Measurements from ENCODE around the gene DDR1.
"Not testable (repeated sequence)": the region's sequence is repeated elsewhere in the genome, so short reads cannot be mapped to it uniquely, and the experiment has no call there.

The DDR1 gene

GRCh38 chr6:30842754-30843610, 41.3 kb upstream of the DDR1 start:
- H3K4me1 ChIP-seq (ENCODE audit: control insufficient read depth, insufficient read depth, low read length), result peaks cover 41% of the 10 kb centered on the region

GRCh38 chr6:30843611-30843998, 40.7 kb upstream of the DDR1 start:
- no peaks in the 10 kb centered on the region for H3K9me3 ChIP-seq (ENCODE audit: control insufficient read depth, low read length)
- H3K27me3 ChIP-seq (ENCODE audit: control insufficient read depth, insufficient read depth, low read length), result no peaks in the 10 kb centered on the region
- no peaks in the 10 kb centered on the region for H3K36me3 ChIP-seq (ENCODE audit: control insufficient read depth, insufficient read depth, low read length)
- peaks cover 41% of the 10 kb centered on the region for H3K4me1 ChIP-seq (ENCODE audit: control insufficient read depth, insufficient read depth, low read length)
- no peak overlapping the region for H3K9ac ChIP-seq (ENCODE audit: low read length)
- H3K4me3 ChIP-seq (ENCODE audit: low read length), result no peak overlapping the region

More at GRCh38 chr6:30842754-30843610, 41.3 kb upstream of the DDR1 start:
- no peak overlapping the region for H3K9ac ChIP-seq (ENCODE audit: low read length)
- H3K27me3 ChIP-seq (ENCODE audit: control insufficient read depth, insufficient read depth, low read length), result no peaks in the 10 kb centered on the region
- no peaks in the 10 kb centered on the region for H3K9me3 ChIP-seq (ENCODE audit: control insufficient read depth, low read length)
- H3K36me3 ChIP-seq (ENCODE audit: control insufficient read depth, insufficient read depth, low read length), result no peaks in the 10 kb centered on the region
- H3K4me3 ChIP-seq (ENCODE audit: low read length), result no peak overlapping the region

GRCh38 chr6:30844118-30844535, 40.2 kb upstream of the DDR1 start:
- peaks cover 41% of the 10 kb centered on the region for H3K4me1 ChIP-seq (ENCODE audit: control insufficient read depth, insufficient read depth, low read length)
- no peaks in the 10 kb centered on the region for H3K36me3 ChIP-seq (ENCODE audit: control insufficient read depth, insufficient read depth, low read length)
- no peak overlapping the region for H3K4me3 ChIP-seq (ENCODE audit: low read length)
- H3K9ac ChIP-seq (ENCODE audit: low read length), result no peak overlapping the region
- H3K9me3 ChIP-seq (ENCODE audit: control insufficient read depth, low read length), result no peaks in the 10 kb centered on the region
- H3K27me3 ChIP-seq (ENCODE audit: control insufficient read depth, insufficient read depth, low read length), result no peaks in the 10 kb centered on the region

- Histone ChIP-seq H3K9me3 (ENCODE audit: control insufficient read depth, low read length) (no peaks in the 10 kb centered on the region), H3K4me1 (ENCODE audit: control insufficient read depth, insufficient read depth, low read length) (peaks cover 31% of the 10 kb centered on the region), H3K4me3 (ENCODE audit: low read length) (no peak overlapping the region), H3K9ac (ENCODE audit: low read length) (no peak overlapping the region), H3K36me3 (ENCODE audit: control insufficient read depth, insufficient read depth, low read length) (no peaks in the 10 kb centered on the region), H3K27me3 (ENCODE audit: control insufficient read depth, insufficient read depth, low read length) (no peaks in the 10 kb centered on the region)
These were observed 39.1 kb upstream of the DDR1 start for GRCh38 chr6:30845183-30845582.

DNA sequence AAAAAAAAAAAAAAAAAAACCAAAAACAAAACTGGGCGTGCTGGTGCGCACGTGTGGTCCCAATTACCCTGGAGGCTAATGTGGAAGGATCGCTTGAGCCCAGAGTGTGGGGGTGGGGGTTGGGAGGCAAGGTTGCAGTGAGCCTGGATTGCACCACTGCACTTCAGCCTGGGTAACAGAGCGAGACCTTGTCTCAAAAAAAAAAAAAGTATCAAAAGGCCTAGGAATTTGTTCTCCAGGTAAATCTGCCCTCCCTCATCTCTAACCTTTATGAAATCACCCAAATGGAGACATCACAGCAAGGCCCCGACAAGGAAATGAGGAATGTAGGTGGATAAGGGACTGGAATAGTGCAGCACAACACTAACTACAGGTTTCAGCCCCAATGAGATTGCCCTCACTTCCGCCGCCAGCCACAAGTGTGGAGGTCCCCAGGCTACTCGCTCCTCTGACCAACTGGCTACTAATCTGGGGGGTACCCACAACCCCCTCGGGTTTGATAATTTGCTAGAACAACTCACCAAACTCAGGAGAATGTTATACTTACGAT, 36.8 kb upstream of the DDR1 start:
- Histone ChIP-seq H3K9me3 (ENCODE audit: control insufficient read depth, low read length) (no peaks in the 10 kb centered on the region), H3K4me1 (ENCODE audit: control insufficient read depth, insufficient read depth, low read length) (peaks cover 11% of the 10 kb centered on the region), H3K9ac (ENCODE audit: low read length) (no peak overlapping the region), H3K4me3 (ENCODE audit: low read length) (no peak overlapping the region), H3K27me3 (ENCODE audit: control insufficient read depth, insufficient read depth, low read length) (no peaks in the 10 kb centered on the region), H3K36me3 (ENCODE audit: control insufficient read depth, insufficient read depth, low read length) (no peaks in the 10 kb centered on the region)

DNA sequence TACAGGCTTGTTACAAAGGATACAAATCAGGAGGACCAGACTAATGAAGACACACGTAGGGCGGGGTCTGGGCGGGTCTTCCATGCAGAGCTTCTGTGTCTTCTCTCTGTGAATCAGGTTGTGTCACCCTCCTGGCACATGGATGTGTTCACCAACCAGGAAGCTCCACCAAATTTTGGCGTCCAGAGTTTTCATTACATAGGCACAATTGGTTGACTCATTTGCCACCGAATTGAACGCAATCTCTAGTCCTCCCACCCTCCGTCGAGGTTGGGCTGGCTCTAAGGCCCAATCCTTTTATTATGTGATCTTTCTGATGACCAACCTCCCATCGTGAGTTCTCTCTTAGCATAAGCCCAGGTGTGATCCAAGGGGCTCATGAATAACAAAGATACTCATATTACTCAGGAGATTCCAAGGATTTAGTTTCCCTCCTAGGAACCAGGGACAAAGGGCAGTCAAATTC, 36.3 kb upstream of the DDR1 start:
- Histone ChIP-seq H3K4me1 (ENCODE audit: control insufficient read depth, insufficient read depth, low read length) (peaks cover 11% of the 10 kb centered on the region), H3K9me3 (ENCODE audit: control insufficient read depth, low read length) (no peaks in the 10 kb centered on the region), H3K36me3 (ENCODE audit: control insufficient read depth, insufficient read depth, low read length) (no peaks in the 10 kb centered on the region), H3K27me3 (ENCODE audit: control insufficient read depth, insufficient read depth, low read length) (no peaks in the 10 kb centered on the region), H3K4me3 (ENCODE audit: low read length) (no peak overlapping the region), H3K9ac (ENCODE audit: low read length) (no peak overlapping the region)

GRCh38 chr6:30849903-30850651, 34.2 kb upstream of the DDR1 start:
- Histone ChIP-seq H3K9me3 (ENCODE audit: control insufficient read depth, low read length) (no peaks in the 10 kb centered on the region), H3K4me1 (ENCODE audit: control insufficient read depth, insufficient read depth, low read length) (no peaks in the 10 kb centered on the region), H3K36me3 (ENCODE audit: control insufficient read depth, insufficient read depth, low read length) (no peaks in the 10 kb centered on the region), H3K9ac (ENCODE audit: low read length) (no peak overlapping the region), H3K4me3 (ENCODE audit: low read length) (no peak overlapping the region), H3K27me3 (ENCODE audit: control insufficient read depth, insufficient read depth, low read length) (no peaks in the 10 kb centered on the region)

- H3K9me3 ChIP-seq (ENCODE audit: control insufficient read depth, low read length); H3K4me3 ChIP-seq (ENCODE audit: low read length); H3K27me3 ChIP-seq (ENCODE audit: control insufficient read depth, insufficient read depth, low read length); H3K9ac ChIP-seq (ENCODE audit: low read length); H3K36me3 ChIP-seq (ENCODE audit: control insufficient read depth, insufficient read depth, low read length); H3K4me1 ChIP-seq (ENCODE audit: control insufficient read depth, insufficient read depth, low read length): not testable (repeated sequence)
These were observed 31.9 kb upstream of the DDR1 start for GRCh38 chr6:30852459-30852858.

GRCh38 chr6:30854285-30855040, 29.9 kb upstream of the DDR1 start:
- Histone ChIP-seq H3K9ac (ENCODE audit: low read length) (no peak overlapping the region), H3K9me3 (ENCODE audit: control insufficient read depth, low read length) (no peaks in the 10 kb centered on the region), H3K4me1 (ENCODE audit: control insufficient read depth, insufficient read depth, low read length) (no peaks in the 10 kb centered on the region), H3K27me3 (ENCODE audit: control insufficient read depth, insufficient read depth, low read length) (no peaks in the 10 kb centered on the region), H3K36me3 (ENCODE audit: control insufficient read depth, insufficient read depth, low read length) (no peaks in the 10 kb centered on the region), H3K4me3 (ENCODE audit: low read length) (no peak overlapping the region)

GRCh38 chr6:30855429-30856075, 28.8 kb upstream of the DDR1 start:
- Histone ChIP-seq H3K9me3 (ENCODE audit: control insufficient read depth, low read length) (no peaks in the 10 kb centered on the region), H3K9ac (ENCODE audit: low read length) (no peak overlapping the region), H3K36me3 (ENCODE audit: control insufficient read depth, insufficient read depth, low read length) (no peaks in the 10 kb centered on the region), H3K27me3 (ENCODE audit: control insufficient read depth, insufficient read depth, low read length) (no peaks in the 10 kb centered on the region), H3K4me1 (ENCODE audit: control insufficient read depth, insufficient read depth, low read length) (no peaks in the 10 kb centered on the region), H3K4me3 (ENCODE audit: low read length) (no peak overlapping the region)

DNA sequence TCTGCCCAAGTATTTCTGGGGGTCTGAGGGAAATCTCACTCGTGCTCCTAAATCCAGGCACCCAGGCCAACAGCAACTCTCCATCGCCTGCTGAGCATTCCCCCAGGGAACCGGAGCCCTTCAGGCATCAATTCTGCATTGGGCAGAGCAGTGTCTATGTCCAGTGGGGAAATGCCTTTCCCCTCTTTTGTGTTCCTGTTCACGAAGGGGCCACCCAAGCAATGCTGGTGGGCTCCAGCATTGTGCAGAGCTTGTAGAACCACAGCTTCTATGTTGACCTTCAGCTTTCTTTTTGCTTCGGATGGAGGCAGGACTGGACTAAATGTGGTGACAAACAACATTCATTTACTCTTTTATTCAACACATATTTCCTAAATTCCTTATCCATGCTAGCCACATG, 27.2 kb upstream of the DDR1 start:
- no peak overlapping the region for H3K4me3 ChIP-seq (ENCODE audit: low read length)
- H3K9me3 ChIP-seq (ENCODE audit: control insufficient read depth, low read length), result no peaks in the 10 kb centered on the region
- no peaks in the 10 kb centered on the region for H3K36me3 ChIP-seq (ENCODE audit: control insufficient read depth, insufficient read depth, low read length)
- no peak overlapping the region for H3K9ac ChIP-seq (ENCODE audit: low read length)
- H3K27me3 ChIP-seq (ENCODE audit: control insufficient read depth, insufficient read depth, low read length), result no peaks in the 10 kb centered on the region
- H3K4me1 ChIP-seq (ENCODE audit: control insufficient read depth, insufficient read depth, low read length), result no peaks in the 10 kb centered on the region
